ENCODE measurements around the gene ME1. TPM values are rescaled to one million over a fixed set of nuclear protein-coding genes. Genes with fewer than 3 reads are reported as not detected.

ME1 gene
- total RNA-seq, 4 donors from 2014 or later: 12.8 to 40.5 (median 28.4) TPM

- Histone ChIP-seq H3K36me3 (peaks cover 95% of the 10 kb centered on the region), H3K9me3 (no peaks in the 10 kb centered on the region), H3K27me3 (no peaks in the 10 kb centered on the region), H3K4me1 (no peaks in the 10 kb centered on the region), H3K27ac (no peak overlapping the region), H3K4me3 (no peak overlapping the region)
- 95% methylated on average over 5 of the region's 5 CpGs for WGBS
- DNase-seq (ENCODE audit: low spot score in 2 of 2): no peak
- TF ChIP-seq POLR2A (IDR thresholded peaks at IDR 0.05): no peak
- no peak for TF ChIP-seq POLR2AphosphoS5 (IDR thresholded peaks at IDR 0.05)
- no peak for TF ChIP-seq CTCF (IDR thresholded peaks at IDR 0.05)
- TF ChIP-seq EP300 (IDR thresholded peaks at IDR 0.05): no peak
These were observed 263.0 kb downstream of the ME1 start for GRCh38 chr6:83167726-83168278.

Other genes starting within 250 kb of the ME1 start
- gene PGM3, start 237.8 kb downstream of the ME1 start, total RNA-seq: 10 to 100 TPM in 3 of 4 donors, 1 to 10 TPM in 1; 9.6 to 18.6 (median 13.8) TPM
- gene RWDD2A, start 237.7 kb downstream of the ME1 start, total RNA-seq: 1 to 10 TPM in 3 of 4 donors, under 1 TPM in 1; 0.95 to 3.5 (median 1.6) TPM
- under 1 TPM in 1 of 4 donors, not detected in 3; 0.42 TPM for gene PRSS35, start 81.5 kb upstream of the ME1 start, total RNA-seq